RWPE2 (cell line): ENCODE results near the gene PLSCR3.

Experiments used
- ATAC-seq: fragments of 200-7000 bp; cut with Tn5 transposase; 3 replicates; pipeline ENCODE4 v1.9.1; 2021; ENCODE audit warnings: low read depth
- DNase-seq: peaks from one replicate; pipeline ENCODE4 v3.0.0-alpha.2; 2020; ENCODE audit warnings: low spot score
- H3K27ac ChIP-seq: fragments of 450-650 bp; 2 replicates; pipeline ENCODE4 v1.5.1; 2017; ENCODE audit warnings: mild to moderate bottlenecking; ENCODE audit not compliant: poor library complexity, severe bottlenecking
- H3K27me3 ChIP-seq: fragments of 250-450 bp; sonication (Bioruptor Pico); 2 replicates; pipeline ENCODE4 v1.5.1; 2021; ENCODE audit warnings: mild to moderate bottlenecking, moderate library complexity; ENCODE audit not compliant: insufficient read depth, poor library complexity, severe bottlenecking
- H3K36me3 ChIP-seq: fragments of 250-450 bp; sonication (Bioruptor Pico); 2 replicates; pipeline ENCODE4 v1.5.1; 2020; ENCODE audit warnings: low read depth, mild to moderate bottlenecking, moderate library complexity
- H3K4me1 ChIP-seq: fragments of 250-450 bp; sonication (Bioruptor Pico); 2 replicates; pipeline ENCODE4 v1.5.1; 2021; ENCODE audit warnings: mild to moderate bottlenecking, moderate library complexity; ENCODE audit not compliant: insufficient read depth, poor library complexity, severe bottlenecking
- H3K4me3 ChIP-seq: fragments of 250-450 bp; sonication (Bioruptor Pico); 2 replicates; pipeline ENCODE4 v1.5.1; 2021; ENCODE audit warnings: mild to moderate bottlenecking, moderate library complexity; ENCODE audit not compliant: severe bottlenecking
- H3K9me3 ChIP-seq: fragments of 250-450 bp; sonication (Bioruptor Pico); 2 replicates; pipeline ENCODE4 v1.5.1; 2021; ENCODE audit warnings: mild to moderate bottlenecking, moderate library complexity; ENCODE audit not compliant: severe bottlenecking
- TF ChIP-seq, protein P1 (sequence below): fragments of 450-650 bp; IDR thresholded peaks from one replicate; pipeline ENCODE4 v1.5.1; 2017; ENCODE audit warnings: mild to moderate bottlenecking, moderate library complexity; ENCODE audit not compliant: poor library complexity, severe bottlenecking

The PLSCR3 gene

DNA sequence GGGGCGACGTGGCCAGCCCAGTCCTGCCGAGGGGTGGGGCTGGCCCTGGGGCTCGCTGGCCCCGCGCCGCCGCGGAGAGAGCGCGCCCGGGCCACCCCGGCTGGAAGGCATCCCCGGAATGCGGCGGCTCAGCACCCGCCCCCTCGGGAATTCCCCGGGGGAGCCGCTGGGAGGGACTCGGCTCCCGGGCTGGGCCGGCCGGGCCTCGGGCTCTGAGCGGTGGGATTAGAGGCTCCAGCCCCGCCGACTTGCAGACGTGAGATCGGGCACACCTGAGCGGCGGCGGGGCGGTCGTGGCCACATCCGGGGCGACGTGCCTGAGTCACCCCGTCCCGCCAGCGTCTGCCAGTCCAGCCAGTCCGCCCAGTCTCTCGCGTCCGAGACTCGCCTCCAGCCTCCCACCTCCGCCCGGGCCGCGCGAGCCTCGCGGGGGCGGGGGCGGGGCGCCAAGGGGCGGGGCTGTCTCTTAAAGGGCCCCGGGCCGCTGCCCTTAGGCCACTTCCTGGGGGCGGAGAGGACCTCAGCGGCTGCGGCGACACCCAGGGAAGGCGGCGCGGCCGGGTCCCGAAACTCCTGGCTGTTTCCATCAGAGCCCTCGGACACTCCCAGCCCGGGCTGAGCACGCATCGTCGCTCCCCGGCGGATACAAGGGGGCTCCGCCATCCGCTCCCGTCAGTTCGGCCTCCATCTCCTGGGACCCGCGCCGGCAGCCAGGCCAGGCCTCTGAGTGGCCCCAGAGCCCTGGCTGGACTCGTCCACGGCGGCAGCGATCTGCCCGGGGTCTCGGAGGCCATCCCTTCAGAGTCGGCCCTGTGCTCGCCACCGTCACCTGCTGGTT is 42.4 kb downstream of the PLSCR3 start, which contains the start of gene KCTD11:
KCTD11 (plus strand) TSS at position 498 of the 838 bp plus-strand sequence.
- no peaks in the 10 kb centered on the region for H3K36me3 ChIP-seq
- no peaks in the 10 kb centered on the region for H3K9me3 ChIP-seq
- H3K4me1 ChIP-seq = peaks cover 19% of the 10 kb centered on the region
- peak; percentile 99 for DNase-seq
- TF ChIP-seq, protein P1, sequence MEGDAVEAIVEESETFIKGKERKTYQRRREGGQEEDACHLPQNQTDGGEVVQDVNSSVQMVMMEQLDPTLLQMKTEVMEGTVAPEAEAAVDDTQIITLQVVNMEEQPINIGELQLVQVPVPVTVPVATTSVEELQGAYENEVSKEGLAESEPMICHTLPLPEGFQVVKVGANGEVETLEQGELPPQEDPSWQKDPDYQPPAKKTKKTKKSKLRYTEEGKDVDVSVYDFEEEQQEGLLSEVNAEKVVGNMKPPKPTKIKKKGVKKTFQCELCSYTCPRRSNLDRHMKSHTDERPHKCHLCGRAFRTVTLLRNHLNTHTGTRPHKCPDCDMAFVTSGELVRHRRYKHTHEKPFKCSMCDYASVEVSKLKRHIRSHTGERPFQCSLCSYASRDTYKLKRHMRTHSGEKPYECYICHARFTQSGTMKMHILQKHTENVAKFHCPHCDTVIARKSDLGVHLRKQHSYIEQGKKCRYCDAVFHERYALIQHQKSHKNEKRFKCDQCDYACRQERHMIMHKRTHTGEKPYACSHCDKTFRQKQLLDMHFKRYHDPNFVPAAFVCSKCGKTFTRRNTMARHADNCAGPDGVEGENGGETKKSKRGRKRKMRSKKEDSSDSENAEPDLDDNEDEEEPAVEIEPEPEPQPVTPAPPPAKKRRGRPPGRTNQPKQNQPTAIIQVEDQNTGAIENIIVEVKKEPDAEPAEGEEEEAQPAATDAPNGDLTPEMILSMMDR = peak; percentile 58
- ATAC-seq = peak; percentile 54
- H3K27ac ChIP-seq = peak within 1 kb of the TSS; percentile 99
- no peaks in the 10 kb centered on the region for H3K27me3 ChIP-seq
- H3K4me3 ChIP-seq = peak within 1 kb of the TSS; percentile 81

DNA sequence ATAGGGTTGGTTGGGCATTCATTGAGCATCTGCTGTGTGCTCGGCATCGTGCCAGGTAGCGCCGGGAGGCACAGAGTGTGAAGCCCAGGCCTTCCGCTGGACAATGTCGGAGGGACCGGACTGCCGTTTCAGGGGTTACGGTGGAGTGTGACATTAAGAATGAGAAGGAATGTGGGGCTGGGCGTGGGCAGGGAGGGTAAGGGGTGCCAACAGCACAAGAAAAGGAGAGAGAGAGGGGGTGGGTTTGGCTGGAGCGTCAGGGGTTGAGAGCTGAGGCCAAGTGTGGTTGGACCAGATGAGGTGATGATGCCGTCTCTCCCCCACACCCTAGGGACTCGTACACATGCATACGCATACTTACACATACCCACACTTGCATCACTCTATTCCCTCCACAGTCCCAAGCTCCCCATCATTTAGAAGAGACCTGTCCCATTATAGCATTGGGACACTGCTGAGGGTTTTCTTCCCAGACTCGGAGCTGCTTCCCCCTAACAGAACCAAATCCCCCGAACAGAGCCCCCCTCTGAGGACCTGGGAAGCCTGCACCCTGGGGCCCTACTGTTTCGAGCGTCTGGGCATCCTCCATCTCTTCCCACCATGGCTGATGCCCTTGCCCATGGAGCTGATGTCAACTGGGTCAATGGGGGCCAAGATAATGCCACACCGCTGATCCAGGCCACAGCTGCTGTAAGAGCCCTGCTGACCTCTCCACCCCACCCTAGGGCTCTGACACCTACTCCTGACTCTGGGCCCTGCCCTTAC is 45.7 kb downstream of the PLSCR3 start:
- H3K27me3 ChIP-seq = no peaks in the 10 kb centered on the region
- no peak overlapping the region for H3K4me3 ChIP-seq
- no peak for ATAC-seq
- H3K4me1 ChIP-seq = peaks cover 4% of the 10 kb centered on the region
- no peak for DNase-seq
- TF ChIP-seq, protein P1 = no peak
- no peaks in the 10 kb centered on the region for H3K9me3 ChIP-seq
- H3K27ac ChIP-seq = no peak overlapping the region
- no peaks in the 10 kb centered on the region for H3K36me3 ChIP-seq

- TF ChIP-seq, protein P1 = no peak
- Histone ChIP-seq H3K4me1 (peaks cover 3% of the 10 kb centered on the region), H3K36me3 (no peaks in the 10 kb centered on the region), H3K27ac (no peak overlapping the region), H3K9me3 (no peaks in the 10 kb centered on the region), H3K4me3 (no peak overlapping the region), H3K27me3 (peaks cover 7% of the 10 kb centered on the region)
- ATAC-seq (no peak), DNase-seq (no peak)
Measured at GRCh38 chr17:7347630-7348477, 46.5 kb downstream of the PLSCR3 start.

DNA sequence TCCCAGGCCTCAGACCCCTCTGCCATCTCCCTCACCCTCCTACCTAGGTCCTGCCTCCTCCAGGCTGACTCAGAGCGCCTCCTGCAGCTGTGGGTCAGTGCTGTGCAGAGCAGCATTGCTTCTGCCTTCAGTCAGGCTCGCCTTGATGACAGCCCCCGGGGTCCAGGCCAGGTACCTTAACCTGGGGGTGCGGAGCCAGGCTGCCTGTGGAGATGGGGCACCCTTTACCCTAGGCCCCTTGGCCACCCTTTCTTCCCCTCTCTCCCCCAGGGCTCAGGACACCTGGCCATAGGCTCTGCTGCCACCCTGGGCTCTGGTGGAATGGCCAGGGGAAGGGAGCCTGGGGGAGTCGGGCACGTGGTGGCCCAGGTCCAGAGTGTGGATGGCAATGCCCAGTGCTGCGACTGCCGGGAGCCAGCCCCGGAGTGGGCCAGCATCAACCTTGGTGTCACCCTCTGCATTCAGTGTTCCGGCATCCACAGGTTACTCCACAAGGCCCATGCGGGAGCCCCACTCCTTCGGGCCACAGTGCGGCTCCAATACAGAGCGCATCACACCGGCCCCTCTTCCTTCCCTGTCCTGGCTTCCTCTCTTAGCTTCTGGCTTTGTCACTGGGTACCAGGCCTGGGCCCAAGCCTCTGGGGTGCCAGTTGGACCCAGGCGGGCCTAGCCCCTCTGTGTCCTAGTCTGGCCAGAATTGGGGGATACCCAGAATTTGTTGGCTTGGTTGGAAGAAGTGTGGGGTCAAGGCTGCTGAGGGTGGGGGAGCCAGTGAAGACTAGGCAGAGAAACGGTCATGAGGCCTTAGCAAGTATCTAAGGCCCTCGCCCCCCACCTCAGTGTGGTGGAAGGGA is 47.3 kb downstream of the PLSCR3 start:
- no peaks in the 10 kb centered on the region for H3K36me3 ChIP-seq
- TF ChIP-seq, protein P1 = no peak

More for the DNA sequence above, 47.3 kb downstream of the PLSCR3 start:
- Histone ChIP-seq H3K9me3 (no peaks in the 10 kb centered on the region), H3K27me3 (peaks cover 8% of the 10 kb centered on the region), H3K27ac (no peak overlapping the region), H3K4me3 (no peak overlapping the region), H3K4me1 (peaks cover 3% of the 10 kb centered on the region)
- DNase-seq (no peak), ATAC-seq (no peak)
